ENCODE results near the gene LMTK3.

LMTK3 gene

DNA sequence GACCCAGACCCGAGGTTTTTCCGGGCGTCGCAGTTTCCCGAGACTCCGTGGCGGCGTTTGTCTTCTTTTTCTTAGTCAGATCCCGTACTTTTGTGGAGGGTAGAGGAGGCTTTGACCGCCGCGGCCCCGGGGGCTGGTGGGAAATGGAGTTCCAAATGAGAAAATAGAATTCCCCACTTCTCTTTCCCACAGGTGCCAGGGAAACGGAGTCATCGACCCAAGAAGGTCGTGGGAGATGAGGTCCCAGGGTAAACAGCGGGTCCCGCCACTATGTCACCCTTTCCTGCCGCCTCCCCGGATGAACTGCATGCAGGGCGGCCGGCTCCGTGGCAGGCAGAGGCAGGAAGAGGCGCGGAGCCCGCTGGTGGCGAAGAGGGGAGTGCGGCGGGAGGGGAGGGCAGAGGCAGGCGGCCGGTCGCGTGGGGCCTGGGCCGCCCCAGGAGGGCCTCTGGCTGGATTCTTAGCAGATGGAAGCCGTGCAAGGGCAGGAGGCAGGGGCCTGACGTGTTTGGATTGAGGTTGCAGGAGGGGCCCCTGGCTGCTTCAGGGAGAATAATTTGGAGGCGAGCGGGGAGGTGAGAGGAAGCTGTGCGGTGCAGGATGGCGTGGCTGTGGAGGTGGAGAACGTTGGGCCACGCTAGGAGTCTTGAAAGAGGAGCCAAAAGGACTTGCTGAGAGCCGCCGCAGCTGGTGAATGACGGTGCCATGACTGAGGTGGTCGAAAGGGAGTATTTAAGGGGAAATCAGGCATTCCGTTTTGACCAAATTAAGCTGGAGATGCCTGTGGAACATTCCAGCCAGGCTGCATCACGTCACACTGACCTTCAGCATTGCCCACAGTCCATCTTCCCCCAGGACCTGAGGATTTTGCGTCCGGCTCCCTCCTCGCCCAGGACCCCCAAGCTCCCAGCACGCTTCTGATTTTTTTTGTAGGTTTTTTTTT is 30.8 kb downstream of the LMTK3 start:
- DNase-seq = no peak
- TF ChIP-seq, protein P1, sequence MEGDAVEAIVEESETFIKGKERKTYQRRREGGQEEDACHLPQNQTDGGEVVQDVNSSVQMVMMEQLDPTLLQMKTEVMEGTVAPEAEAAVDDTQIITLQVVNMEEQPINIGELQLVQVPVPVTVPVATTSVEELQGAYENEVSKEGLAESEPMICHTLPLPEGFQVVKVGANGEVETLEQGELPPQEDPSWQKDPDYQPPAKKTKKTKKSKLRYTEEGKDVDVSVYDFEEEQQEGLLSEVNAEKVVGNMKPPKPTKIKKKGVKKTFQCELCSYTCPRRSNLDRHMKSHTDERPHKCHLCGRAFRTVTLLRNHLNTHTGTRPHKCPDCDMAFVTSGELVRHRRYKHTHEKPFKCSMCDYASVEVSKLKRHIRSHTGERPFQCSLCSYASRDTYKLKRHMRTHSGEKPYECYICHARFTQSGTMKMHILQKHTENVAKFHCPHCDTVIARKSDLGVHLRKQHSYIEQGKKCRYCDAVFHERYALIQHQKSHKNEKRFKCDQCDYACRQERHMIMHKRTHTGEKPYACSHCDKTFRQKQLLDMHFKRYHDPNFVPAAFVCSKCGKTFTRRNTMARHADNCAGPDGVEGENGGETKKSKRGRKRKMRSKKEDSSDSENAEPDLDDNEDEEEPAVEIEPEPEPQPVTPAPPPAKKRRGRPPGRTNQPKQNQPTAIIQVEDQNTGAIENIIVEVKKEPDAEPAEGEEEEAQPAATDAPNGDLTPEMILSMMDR (IDR thresholded peaks at IDR 0.05; ENCODE audit: low read depth, low read length) = no peak
- H3K4me3 ChIP-seq (ENCODE audit: low read depth, low read length) = no peak overlapping the region

DNA sequence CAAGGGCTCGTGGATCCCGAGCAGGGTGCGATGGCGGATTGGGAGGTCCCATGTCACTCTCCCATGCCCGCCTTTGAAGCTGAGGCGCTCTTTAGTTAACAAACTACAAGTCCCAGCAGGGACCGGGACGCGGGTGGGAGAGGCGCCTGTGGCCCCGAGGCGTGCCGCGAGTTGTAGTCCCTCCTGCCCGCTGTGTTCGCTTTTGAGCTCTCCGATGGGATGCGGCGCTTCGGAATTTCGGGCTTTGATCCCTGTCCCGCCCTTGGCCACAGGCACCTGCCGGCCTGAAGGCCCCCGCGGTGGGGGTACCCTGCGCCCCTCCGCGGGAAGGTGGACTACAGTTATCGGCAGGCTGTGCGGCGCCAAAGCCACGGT is 31.5 kb downstream of the LMTK3 start:
- TF ChIP-seq, protein P1 (IDR thresholded peaks at IDR 0.05; ENCODE audit: low read depth, low read length) = no peak
- no peak for DNase-seq
- H3K4me1 ChIP-seq = peaks cover 7% of the 10 kb centered on the region
- no peaks in the 10 kb centered on the region for H3K9me3 ChIP-seq
- no peak overlapping the region for H3K4me3 ChIP-seq (ENCODE audit: low read depth, low read length)
- H3K36me3 ChIP-seq = peaks cover 19% of the 10 kb centered on the region
- no peaks in the 10 kb centered on the region for H3K27me3 ChIP-seq

More for the DNA sequence above, 30.8 kb downstream of the LMTK3 start:
- Histone ChIP-seq H3K4me1 (peaks cover 7% of the 10 kb centered on the region), H3K9me3 (no peaks in the 10 kb centered on the region), H3K36me3 (peaks cover 17% of the 10 kb centered on the region), H3K27me3 (no peaks in the 10 kb centered on the region)

DNA sequence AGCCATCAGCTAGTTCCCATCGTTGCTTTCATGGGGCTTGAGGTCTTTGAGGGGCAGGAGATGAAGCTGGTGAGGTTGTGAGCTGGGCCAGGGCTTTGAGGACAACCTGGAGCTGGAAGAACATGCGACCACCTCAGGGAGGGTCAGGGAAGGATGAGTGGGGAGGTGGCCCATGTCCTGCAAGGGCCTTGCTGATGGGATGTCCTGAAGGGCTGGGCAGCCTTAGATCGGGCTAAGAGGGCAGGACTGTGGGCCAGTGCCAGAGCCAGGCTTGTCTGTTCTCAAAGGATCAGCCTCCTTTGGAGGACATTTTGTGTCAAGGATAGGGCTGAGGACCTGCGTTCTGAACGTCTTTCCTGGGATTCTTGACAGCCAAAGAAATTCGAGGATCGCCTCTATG is 31.9 kb downstream of the LMTK3 start:
- TF ChIP-seq, protein P1 (IDR thresholded peaks at IDR 0.05; ENCODE audit: low read depth, low read length) = no peak
- H3K27me3 ChIP-seq = no peaks in the 10 kb centered on the region
- peaks cover 24% of the 10 kb centered on the region for H3K36me3 ChIP-seq
- H3K9me3 ChIP-seq = no peaks in the 10 kb centered on the region
- peaks cover 7% of the 10 kb centered on the region for H3K4me1 ChIP-seq
- no peak overlapping the region for H3K4me3 ChIP-seq (ENCODE audit: low read depth, low read length)
- DNase-seq = no peak

- TF ChIP-seq, protein P1 (IDR thresholded peaks at IDR 0.05; ENCODE audit: low read depth, low read length) = no peak
- no peak for DNase-seq
- peaks cover 27% of the 10 kb centered on the region for H3K36me3 ChIP-seq
- H3K4me3 ChIP-seq (ENCODE audit: low read depth, low read length) = no peak overlapping the region
- H3K27me3 ChIP-seq = no peaks in the 10 kb centered on the region
- peaks cover 7% of the 10 kb centered on the region for H3K4me1 ChIP-seq
- no peaks in the 10 kb centered on the region for H3K9me3 ChIP-seq
These were observed 33.0 kb downstream of the LMTK3 start for GRCh38 chr19:48478339-48479256.

- Histone ChIP-seq H3K4me1 (peaks cover 7% of the 10 kb centered on the region), H3K4me3 (ENCODE audit: low read depth, low read length) (no peak overlapping the region), H3K9me3 (no peaks in the 10 kb centered on the region), H3K27me3 (no peaks in the 10 kb centered on the region), H3K36me3 (peaks cover 34% of the 10 kb centered on the region)
- TF ChIP-seq, protein P1 (IDR thresholded peaks at IDR 0.05; ENCODE audit: low read depth, low read length) = no peak
- no peak for DNase-seq
These were observed 33.8 kb downstream of the LMTK3 start for GRCh38 chr19:48477698-48478338.

Measured in BE2C (cell line).